Epithelial cell of esophagus (primary cell): Measurements from ENCODE around the gene FBXO5.
A peak's percentile ranks its signal among the peaks of the same experiment; 100 is the strongest.

Experiments used
- DNase-seq: peaks from one replicate; pipeline ENCODE4 v3.0.0; 2010; ENCODE audit warnings: low read depth
- H3K4me3 ChIP-seq: 2 replicates; pipeline ENCODE4 v1.5.1; 2011; ENCODE audit warnings: mild to moderate bottlenecking, low read length, control low read depth
- CTCF ChIP-seq: IDR thresholded peaks from 2 replicates; pipeline ENCODE4 v1.5.1; 2011; ENCODE audit warnings: low read depth, mild to moderate bottlenecking, low read length, control low read depth, inconsistent platforms; ENCODE audit not compliant: insufficient read depth; ENCODE audit errors: missing control alignments

FBXO5 gene

GRCh38 chr6:153023977-153024708 lies 41.3 kb upstream of the FBXO5 start:
- DNase-seq, result peak; percentile 72
- no peak overlapping the region for H3K4me3 ChIP-seq
- peak; percentile 79 for TF ChIP-seq CTCF

- no peak for DNase-seq
- no peak overlapping the region for H3K4me3 ChIP-seq
- no peak for TF ChIP-seq CTCF
These were observed 35.5 kb upstream of the FBXO5 start for GRCh38 chr6:153018355-153018754.

GRCh38 chr6:153016846-153017245 lies 34.0 kb upstream of the FBXO5 start:
- no peak overlapping the region for H3K4me3 ChIP-seq
- DNase-seq, result no peak
- TF ChIP-seq CTCF, result no peak

GRCh38 chr6:153015094-153015640 lies 32.3 kb upstream of the FBXO5 start:
- TF ChIP-seq CTCF, result no peak

GRCh38 chr6:153013438-153013837 lies 30.6 kb upstream of the FBXO5 start:
- no peak for TF ChIP-seq CTCF
- no peak for DNase-seq
- no peak overlapping the region for H3K4me3 ChIP-seq

More at GRCh38 chr6:153015094-153015640, 32.3 kb upstream of the FBXO5 start:
- H3K4me3 ChIP-seq, result no peak overlapping the region
- DNase-seq, result no peak

- no peak overlapping the region for H3K4me3 ChIP-seq
- DNase-seq, result no peak
- no peak for TF ChIP-seq CTCF
These were observed 30.0 kb upstream of the FBXO5 start for GRCh38 chr6:153012856-153013255.

GRCh38 chr6:153003366-153003690 lies 20.5 kb upstream of the FBXO5 start:
- peak overlapping the region; percentile 96 for H3K4me3 ChIP-seq
- TF ChIP-seq CTCF, result no peak
- DNase-seq, result no peak
